Measurements from ENCODE around the gene GLIS1.
A peak's percentile ranks its signal among the peaks of the same experiment; 100 is the strongest.
"Not testable (repeated sequence)": the region's sequence is repeated elsewhere in the genome, so short reads cannot be mapped to it uniquely, and the experiment has no call there.

Gene GLIS1

DNA sequence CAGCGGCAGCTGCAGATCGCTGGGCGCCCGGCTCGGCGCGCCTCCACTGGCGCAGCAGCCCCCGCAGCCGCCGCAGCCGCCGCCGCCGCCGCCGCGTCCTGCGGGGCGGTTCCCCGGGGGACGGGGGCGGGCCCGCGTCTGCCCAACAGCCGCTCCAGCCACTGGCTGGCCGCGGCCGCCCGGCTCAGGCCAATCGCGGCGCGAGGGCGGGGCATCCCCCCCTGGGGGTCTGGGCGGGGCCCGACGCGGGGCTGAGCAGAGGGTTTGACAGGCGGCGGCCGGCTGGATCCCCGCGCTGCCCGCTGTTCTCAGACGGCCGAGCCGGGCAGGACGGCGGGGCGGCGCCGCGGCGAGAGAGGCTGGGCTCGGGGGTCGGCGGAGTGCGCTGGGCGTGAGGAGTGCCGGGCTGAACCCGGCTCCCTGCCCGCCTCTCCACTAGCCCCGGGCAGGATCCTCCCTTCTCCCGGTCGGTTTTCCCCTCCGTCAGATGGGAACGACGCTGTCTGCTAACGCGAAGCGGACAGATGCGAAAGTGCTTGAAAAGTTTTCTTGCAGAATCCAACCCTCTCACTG is at the start of gene GLIS1:
Gene GLIS1, minus strand, starts transcription at position 56 of the 573 bp plus-strand sequence. CDS start 1,100 bp downstream, outside the sequence.
- peak; percentile 16 to 55 for DNase-seq

DNA sequence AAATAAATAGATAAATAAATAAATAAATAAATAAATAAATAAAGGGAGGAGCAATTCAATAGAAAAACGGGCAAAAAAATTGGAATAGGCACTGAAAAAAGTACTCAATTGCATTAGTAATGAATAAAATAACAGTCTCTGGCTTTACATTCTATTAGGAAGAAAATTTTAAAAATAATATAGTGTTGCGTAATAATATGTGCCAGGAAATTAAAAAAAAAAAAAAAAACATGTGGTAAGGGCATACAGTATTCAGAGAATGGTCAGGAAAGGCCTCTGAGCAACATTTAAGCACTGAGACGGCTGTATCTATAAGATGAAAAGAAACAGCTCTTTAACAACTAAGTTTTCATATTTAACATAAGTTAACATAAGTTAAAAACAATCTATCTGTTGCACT is 48.7 kb upstream of the GLIS1 start:
- no peak for DNase-seq

DNA sequence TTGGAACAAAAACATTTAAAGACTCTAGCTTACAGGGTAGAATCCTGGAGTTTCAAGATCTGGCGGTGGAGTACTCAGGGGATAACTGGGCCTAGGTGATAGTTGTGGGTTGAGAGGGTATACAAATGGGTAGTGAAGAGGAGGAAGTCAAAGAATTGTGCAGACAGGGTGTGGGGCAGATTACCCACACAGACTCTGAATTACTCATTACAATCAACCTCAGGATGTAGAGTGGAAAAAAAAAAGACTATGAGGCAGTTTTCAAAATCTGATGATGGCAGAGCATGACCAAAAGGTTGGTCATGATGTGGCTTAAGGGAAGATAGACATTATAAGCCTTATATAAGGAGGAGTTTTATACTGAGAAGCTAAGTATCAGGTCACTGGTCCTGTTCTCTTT is 44.1 kb upstream of the GLIS1 start:
- no peak for DNase-seq

DNA sequence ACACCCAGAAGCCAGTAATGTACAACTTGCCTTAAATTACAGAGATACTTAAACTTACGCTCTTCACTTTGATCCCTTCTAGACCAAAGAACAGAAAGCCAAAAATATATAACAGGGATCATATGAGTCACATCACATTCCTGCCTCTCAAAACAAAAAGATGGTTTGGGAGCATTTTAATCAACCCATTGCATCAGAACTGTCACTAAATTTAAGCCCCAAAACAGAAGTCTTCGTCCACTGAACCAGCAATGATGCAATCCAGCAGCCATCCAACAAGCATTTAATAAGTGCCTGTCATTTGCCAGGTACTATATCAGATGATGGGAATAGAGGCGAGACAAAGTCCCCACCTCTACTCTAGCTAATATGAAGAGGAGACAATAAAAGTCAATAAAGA is 42.7 kb upstream of the GLIS1 start:
- no peak for DNase-seq

DNA sequence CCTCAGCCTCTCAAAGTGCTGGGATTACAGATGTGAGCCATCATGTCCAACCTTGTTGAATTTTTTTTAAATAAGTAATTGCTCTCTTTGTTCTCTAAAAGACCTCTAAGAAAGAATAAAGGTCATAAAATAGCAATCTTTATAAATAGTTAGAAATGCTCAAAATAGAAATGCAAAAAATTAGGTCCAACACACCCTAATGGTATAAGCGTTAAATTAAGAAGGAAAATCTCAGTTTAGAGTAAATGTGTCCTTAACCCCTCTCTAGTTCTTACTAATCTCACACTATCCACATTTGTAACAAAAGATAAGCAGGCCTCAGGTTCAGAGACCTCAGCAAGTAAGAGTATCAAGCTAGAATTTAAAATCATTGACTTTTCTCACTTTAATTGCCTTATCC is 38.3 kb upstream of the GLIS1 start:
- DNase-seq = no peak

DNA sequence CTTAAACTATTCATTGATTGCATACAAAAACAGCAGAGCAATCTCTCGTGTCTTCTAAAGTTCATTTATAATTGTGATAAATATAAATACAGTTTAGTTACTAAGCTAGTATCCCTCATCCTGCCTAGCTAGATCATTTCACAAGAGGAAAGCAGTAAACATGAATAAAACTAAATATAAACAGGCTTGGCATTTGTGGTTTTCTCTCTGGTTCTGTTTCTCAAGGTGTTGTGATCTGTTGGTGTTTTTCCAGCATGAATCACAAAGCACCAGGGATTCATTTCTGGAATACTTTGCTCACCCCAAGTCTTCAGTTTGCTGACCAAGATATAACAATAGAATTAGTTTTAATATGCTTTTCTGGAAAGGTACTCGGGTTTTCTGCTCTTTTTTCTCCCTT is 32.7 kb upstream of the GLIS1 start:
- DNase-seq = no peak

DNA sequence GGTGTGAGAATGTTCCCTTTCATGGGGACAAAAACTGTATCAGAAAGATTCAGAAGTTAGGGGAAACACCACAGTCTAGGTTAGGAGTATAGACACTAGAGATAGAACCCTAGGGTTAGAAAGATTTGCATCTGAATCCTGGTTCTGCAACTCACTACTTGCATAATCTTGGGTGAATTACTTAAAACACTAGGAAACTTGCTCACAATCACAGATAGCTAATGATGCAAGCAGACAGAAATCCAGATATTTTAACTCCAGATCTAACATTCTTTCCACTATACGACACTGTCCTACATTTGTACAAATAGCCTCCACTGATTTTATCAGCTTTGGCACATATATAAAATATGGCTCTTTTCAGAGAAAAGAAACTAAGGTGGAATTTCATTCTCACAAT is 30.8 kb upstream of the GLIS1 start:
- DNase-seq = no peak

DNA sequence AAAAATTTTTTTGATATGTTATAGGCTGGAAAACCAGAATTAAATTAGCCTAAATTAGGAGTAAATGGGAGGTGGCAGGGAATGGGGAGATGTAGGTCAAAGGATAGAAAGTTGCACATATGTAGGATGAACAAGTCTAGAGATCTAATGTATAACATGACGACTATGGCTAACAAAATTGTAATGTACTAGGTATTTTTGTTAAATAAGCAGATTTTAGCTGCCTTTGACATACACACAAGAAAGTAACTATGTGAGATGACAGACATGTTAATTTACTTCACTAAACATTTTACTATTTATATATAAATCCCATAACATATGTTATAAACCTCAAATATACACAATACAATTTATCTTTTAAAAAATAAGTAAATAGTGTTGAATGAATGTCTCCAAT is 30.2 kb upstream of the GLIS1 start:
- no peak for DNase-seq

DNA sequence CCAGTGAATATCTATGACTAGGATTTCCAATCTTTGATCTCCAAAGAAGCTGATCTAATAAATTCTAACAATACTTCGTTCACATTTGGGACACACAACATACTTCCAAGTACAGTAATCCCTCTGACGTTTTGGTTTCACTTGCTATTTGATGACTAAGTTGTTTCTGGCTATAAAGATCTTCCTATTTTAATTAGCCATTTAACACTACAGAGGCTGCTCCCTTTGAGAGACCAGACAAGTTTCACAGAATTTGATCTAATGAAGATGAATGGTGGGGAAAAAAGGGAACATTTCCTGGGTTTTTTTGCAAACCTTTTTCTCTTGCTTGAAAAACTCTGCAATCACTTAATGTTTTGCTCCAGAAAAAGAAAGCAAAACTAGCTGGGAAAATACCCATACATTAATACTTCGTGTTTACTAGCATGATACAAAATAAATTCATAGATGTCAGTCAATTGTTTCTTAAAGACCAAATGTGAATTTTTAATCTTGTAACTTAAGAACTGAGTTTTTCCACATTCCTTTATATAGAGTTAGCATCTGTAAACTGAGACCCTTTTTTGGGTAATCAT is 28.0 kb upstream of the GLIS1 start:
- no peak for DNase-seq

DNA sequence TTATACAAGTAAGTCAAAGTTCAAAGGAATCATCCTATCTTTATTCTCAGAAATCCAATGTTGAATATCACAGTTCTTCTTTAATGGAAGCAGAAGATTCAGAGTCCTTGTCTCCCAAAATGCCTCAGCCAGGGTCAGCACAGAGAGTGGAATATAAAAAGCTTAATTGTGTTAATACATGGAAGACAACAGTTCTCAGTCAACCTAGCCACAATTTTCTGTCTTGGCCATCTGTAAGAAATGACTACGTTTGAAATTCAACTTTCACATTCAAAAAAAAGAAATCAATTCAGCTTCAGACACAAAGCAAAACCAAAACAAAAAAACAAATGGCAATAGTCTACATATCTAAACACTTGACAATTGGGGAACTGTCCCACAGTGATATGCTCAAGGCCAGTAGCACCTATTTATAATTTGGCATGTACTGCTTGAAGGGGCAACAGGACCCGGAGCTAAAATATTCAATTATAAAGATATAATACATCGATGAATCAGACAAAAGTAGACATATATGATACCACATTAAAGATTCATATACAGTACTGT is 27.3 kb upstream of the GLIS1 start:
- DNase-seq = no peak

DNA sequence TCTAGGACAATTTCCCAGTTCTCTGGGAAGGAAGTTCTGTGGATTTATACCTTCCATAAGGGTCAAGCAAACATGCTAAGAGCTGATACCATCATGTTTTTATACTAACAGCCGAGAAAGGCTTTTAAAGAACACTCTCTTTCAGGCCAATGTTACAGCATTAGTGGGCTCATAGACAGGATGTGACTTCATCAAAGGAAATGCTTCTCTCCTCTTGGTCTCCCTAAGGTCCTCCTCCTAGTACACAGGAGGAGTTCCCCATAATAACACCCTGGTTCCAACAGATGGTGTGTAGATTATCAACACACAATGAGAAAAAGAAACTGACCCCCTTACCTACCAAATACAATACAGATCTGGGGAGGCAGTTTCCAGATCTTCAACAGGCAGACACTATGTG is 26.7 kb upstream of the GLIS1 start:
- DNase-seq = no peak

DNA sequence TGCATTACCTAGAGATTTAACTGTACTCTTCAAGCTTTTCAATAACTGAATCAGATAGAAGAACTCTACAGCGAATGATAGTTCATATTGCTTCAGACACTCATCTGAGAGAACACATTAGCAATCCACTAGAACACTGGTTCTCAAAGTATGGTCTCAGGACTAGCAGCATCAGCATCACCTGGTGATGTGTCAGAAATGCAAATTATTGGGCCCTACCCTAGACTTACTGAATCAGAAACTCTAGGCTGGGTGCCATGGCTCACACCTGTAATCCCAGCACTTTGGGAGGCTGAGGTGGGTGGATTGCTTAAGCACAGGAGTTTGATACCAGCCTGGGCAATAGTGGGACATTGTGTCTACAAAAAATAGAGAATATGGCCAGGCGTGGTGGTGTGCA is 24.9 kb upstream of the GLIS1 start:
- DNase-seq = no peak

DNA sequence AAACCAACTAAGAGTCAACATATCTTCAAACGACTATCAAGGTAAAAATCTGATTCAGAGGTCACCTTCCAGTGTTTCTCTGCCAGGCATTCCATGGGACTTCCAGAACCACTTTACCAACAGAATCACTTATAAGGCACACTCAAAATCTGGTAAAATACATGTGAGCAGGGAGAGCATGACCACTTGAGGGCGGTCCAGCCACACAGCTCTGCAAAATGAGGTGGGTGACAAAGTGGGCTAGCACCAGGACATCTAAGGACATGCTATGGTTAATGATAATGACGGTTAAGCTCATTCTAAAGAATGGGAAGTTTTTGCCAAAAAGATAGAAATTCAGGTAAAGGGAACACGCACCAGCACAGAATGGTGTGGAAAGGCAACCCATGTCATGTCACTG is 24.5 kb upstream of the GLIS1 start:
- DNase-seq = no peak

DNA sequence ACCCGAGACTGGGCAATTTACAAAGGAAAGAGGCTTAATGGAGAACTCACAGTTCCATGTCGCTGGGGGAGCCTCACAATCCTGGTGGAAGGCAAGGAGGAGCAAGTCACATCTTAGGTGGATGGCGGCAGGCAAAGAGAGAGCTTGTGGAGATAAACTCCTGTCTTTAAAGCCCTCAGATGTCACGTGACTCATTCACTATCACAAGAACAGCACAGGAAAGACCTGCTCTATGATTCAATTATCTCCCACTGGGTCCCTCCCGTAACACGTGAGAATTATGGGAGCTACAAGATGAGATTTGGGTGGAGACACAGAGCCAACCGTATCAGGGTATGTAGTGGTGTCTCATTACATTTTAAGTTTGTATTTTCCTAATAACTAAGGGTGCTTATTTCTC is 21.5 kb upstream of the GLIS1 start:
- DNase-seq = not testable (repeated sequence)

DNA sequence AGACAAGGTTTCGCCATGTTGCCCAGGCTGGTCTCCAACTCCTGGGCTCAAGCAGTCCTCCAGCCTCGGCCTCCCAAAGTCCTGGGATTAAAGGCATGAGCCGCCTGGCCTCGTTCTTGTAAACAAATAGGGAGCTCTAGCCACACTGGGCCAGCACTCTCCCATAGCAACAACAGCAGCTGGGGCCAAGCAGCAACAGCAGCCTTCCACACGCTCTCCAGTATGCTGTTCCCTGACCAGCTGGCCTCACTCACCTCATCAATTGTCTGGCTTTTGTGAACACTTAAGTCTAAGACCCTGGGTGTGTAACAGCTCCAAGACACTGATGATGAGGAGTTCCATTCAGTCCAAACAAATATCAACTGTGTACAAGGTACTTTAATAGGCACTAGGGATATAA is 16.9 kb upstream of the GLIS1 start:
- DNase-seq = no peak

DNA sequence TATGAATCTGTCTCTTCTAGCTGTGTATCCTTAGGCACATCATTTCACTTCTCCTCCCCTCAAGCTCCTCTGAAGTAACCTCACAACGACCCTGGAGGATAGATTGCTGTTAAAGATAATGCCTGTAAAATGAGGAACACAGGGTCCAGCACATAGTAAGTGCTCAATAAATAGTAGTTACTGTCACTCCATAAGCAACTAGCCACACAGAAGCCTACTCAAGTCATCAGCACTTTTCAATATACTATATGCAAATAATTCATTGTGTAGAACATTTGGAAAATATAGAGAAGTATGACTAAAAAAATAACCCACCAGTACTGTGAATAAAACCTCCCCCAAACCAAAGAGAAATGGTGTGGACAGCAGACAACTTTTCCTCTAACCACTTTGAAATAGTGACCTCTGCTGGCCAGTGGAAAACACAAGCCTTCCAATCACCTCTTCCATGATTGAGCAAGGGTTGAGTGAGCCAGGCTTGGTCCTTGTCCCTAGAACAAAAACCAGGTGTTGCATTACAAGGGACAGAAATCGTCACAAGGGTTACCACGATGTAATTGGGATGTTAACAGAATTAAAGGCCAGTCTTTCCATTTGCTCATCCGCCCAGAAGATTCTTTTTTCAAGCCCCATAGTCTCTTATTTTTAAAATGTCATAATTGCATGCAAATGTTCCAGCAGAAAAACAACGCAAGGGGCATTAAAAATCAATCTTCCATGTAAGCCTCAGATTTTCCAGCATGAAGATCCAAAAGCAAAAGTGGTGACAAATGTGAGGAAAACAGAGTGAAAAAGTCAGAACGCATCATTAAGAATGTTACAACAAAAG is 15.7 kb upstream of the GLIS1 start:
- DNase-seq = no peak

DNA sequence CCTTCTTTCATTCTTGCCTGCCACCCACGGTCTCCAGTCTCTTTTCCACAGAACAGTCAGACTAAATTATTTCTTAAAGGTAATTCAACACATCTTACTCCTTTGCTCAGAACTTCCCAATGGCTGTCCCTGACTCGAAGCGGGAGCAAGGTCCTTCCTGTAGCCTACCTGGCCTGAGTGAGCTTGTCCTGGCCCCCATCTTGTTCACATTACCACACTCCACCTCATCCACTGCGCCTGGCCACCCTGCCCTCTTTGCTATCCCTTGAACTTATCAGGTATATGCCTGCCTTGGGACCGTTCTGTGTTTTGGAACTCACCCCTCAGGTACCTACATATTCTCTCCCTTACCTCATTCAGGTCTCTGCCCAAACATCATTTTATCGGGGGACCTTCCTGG is 13.3 kb upstream of the GLIS1 start:
- DNase-seq = no peak

DNA sequence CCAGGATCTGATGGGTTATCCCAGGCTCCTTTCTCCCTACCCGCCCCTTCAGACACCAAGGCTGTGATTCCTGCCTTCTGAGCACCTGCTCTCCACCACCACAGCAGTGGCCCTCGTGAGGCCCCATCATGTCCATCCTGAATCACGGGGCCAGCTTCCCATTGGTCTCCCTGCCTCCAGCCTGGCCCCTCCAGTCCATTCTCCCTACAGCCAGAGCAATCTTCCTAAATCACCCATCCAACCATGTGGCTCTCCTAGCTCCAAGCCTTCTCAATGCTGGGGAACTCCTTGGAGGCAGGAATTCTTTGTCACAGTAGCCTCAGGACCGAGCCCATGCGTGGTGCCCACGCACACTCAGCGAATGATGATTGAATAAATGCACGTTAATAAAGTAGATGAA is 8.9 kb upstream of the GLIS1 start:
- DNase-seq = no peak

DNA sequence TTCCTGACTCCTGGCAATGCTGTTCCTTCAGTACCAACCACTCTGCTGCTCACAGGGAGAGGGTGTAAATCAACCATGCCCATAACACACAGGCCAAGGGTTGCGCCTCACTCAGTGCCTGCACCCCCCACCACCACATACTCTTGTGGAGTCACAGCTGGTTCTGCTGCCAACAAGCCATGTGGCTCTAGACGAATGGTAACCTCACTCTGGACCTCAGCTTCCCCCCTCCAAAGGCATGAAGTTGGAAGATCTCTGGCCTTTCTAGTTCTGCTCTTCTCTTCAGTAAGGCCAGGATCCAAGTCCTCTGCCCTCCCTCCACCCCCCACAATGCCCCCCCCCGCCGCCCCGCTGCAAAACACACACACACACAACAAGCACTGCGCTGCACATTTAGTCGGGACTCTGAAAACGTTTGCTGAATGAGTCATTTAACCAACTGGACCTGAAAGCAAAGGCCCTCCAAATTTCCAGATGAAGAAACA is 1.7 kb upstream of the GLIS1 start:
- no peak for DNase-seq

DNA sequence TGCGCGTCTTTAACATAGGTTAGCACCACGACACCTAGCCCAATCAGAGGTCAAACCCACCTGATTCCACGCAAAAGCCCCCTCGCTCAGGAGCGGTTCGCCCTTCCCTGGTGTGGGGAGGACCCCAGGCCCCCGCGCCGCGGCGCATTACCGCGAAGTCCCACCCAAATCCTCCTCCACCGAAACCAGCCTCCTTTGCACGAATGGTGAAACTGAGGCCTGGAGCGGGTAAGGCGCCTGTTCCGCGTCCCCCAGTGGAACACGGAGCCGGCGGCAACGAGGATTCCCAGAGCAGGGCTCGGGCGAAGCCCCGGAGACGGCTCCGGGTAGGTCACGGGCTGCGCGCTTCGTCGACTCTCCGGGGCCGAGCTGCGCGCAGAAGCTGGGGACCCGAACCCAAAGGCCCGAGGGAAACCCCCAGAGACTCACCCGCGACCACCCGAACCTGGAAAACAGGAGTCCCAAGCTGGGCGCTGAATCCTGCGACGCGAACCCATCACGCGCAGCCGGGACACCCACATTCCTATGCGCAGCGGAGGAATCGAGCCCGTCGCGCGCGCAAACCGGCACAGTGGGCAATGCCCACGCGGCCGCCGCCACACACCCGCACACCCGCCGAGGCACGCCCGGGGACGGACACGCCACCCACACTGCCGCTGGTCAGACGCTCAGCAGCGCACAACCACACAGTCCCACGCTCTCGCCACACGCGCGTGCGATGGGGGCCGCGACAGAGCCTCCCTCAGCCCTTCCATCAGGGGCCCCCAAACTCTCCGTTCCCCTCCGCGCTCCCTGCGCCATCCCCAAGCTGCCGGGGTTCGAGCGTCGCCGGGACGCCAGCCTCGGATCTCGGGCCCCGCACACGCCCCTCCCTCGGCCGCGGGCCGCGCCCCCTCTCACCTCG is 507 bp downstream of the GLIS1 start:
- no peak for DNase-seq

DNA sequence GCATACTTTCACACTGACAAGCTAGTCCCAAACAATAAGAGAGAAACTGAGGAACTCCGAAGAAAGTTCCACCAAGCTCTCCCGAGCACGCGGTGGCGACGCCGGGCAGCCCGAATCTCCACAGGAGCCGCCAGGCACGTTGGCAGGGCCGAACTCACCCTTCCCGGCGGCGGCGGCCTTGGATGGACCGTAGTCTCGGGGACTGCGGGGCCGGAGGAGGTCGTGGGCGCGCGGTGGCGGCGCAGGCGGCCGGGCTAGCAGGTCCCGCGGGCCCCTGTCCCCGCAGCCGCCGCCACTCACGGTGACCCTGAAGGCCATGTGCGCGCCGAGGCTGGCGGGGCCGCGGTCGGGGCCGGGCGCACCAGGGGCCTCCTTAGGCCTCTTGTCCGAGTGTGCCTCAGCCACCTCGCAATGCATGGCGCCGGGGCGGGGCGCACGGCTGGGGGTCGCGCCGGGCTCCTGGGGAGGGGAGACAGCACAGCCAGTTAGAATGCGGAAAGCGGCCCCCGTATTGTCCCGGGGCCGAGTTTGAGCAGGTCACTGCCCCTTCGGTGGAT is 1.2 kb downstream of the GLIS1 start:
- DNase-seq = no peak

DNA sequence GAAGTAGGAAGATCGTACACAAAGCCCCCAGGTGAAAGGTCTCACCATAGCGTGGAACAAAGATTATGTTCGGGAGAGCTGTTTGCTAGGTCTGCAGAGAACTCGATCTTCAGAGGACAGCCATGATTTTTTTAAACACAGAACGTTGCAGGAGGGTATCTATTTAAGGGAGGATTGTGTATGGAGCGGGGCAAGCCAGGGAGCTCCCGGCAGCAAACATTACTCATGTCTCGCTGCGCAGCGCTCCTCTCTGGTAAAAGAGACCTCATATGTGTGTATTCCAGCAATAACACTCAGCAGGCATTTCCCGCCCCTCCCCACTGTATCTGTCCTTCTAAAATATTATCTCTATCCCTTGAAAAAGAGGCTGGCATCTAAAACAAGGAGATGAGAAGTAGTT is 2.7 kb downstream of the GLIS1 start:
- no peak for DNase-seq

DNA sequence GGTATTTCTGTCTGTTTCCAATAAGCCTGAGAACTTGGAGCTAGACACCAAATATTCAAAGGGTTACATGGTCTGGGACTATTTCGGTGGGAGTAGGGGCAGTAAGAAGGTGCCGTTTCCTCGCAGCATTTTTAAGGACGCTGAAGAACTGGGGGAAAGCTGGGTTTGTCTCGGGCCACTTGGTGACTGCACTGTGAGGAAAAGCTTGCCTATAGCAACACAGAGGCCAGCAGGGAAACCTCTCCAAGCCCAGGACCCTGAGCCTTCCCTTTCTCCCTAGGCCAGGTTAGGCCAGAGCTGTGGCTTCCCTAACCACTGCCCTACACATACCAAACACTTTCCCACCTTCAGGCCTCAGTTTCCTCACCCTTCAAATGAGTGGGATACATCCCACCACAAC is 3.3 kb downstream of the GLIS1 start:
- no peak for DNase-seq

Measured in stimulated activated CD4-positive, alpha-beta T cell treated with anti-CD3 and anti-CD28 coated beads, Interleukin-4, amount 100 ng/mL, for 4 hours (primary cell).